Inflammatory macrophage (primary cell): ENCODE results near the gene EMX1.

Experiments
- DNase-seq, 2 donors: peaks; one replicate each; pipeline ENCODE4 v3.0.0-alpha.2; 2020 to 2022

The EMX1 gene

DNA sequence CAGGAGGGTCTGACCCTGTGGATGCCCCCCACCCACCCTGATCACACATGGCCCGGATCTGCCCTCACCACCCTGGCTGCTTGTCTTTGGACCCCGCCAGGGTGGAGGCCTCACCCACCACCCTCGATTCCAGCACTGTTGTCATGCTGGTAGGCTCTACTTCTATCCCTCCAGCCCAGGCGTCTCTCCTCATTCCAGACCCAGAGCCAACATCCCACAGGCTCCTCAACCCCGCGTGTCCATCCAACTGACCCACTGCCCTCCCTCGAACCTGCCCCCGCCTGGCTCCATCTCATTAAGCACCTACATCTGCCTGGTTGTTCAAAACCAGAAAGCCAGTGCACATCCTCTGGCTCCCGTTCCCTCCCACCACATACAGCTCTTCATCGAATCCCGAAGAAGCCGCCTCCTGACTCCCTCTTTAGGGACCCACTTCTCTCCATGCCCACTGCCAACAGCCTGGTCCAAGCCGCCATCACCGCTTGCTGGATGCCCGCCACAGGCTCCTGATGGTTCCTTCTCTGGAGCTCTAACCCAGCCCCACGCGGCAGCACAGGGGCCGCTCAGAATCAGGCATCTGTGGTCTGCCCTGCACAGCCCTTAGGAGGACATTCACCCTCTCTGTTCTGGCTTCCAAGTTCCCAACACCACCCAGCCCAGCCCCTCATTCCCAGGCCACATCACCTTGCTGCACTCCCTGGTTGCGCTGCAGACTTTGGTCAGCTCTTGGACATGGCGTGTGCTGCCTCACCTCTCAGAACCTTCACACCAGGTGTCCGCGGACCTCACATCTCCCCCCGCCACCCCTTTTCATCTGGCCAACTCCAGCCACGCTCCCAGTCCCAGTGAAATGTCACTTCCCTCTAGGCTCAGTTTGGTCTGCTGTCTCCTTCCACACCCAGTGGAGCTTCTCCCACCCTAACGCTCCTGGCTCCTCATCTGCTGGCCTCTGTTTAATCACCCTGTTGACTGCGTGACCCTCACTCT is 43.0 kb downstream of the EMX1 start:
- DNase-seq = no peak

DNA sequence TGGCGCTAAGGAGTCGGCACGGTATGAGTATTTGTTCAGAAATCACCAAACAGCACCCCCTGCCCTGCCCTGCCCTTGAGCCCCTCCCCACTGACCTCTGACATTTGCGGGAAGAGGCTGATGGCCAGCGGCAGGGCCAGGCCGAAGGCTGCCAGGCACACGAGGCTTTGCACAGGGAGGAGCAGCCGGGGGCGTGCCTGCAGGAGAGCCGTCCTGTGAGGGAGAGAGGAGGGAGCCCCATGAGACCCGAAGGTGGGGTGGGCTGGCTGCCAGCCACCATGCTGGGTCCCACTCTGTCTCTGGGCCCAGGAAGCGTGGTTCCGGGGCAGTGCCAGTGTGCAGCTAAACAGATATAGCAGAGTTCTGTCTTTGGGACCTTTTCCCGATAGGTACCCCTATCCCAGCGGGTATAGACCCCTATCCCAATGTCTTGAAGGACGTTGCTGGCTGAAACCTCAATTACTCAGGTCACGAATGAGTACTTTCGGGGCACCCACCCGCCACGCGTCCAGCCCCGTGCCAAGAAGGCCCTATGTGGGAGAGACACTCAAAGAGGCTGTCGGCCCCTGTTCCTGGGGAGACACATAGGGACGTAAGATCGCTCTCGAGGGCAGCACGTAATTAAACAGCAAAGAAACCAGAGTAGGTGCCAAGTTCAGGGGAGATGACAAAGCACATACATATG is 43.9 kb downstream of the EMX1 start:
- DNase-seq = no peak

DNA sequence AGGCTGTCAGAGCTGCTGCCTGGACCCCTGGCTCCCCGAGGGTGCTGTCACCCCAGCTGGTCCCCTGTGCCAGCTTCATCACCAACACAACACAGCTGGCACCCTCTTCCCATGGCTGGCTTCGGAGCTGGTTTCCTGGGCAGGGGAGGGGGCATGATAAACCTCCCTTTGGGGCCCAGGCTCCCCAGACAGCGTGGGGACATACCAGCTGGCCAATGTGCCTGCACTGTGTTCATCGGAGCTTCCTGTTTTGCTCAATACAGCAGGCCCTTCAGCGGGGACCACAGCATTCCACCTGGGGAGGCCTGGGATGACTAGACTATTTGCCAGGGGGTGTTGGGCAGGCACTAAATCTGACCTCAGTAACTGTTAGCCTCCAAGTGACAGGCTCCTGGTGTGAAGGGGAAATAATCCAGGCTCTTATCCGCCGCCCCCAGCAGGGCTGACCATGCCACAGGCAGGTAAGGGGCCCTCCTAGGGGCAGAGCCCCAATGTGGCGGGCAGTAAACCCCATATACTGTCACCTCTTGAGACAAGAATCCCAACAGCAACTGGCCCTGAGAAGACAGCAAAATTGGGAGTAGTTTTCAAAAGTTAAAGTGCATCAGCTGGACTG is 44.6 kb downstream of the EMX1 start:
- DNase-seq = no peak

DNA sequence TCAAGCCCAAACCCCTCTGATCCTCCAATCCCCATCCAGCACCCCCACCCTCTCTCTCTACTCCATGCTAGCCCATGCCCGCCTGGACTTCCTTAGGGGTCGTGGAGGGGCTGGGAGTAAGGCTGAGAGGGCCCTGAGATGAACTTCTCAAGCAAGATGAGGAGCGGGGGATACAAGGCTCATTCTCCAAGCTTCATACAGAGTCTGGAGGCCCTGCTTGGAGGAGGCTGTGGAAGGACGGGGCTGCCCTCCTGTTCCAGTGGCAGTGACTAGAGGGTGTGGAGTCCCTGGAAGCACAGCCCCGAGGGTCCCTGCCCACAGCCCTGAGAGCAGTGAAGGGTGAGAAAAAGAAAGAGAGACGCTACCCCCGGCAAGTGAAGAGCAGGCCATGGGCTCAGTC is 45.6 kb downstream of the EMX1 start:
- no peak for DNase-seq

DNA sequence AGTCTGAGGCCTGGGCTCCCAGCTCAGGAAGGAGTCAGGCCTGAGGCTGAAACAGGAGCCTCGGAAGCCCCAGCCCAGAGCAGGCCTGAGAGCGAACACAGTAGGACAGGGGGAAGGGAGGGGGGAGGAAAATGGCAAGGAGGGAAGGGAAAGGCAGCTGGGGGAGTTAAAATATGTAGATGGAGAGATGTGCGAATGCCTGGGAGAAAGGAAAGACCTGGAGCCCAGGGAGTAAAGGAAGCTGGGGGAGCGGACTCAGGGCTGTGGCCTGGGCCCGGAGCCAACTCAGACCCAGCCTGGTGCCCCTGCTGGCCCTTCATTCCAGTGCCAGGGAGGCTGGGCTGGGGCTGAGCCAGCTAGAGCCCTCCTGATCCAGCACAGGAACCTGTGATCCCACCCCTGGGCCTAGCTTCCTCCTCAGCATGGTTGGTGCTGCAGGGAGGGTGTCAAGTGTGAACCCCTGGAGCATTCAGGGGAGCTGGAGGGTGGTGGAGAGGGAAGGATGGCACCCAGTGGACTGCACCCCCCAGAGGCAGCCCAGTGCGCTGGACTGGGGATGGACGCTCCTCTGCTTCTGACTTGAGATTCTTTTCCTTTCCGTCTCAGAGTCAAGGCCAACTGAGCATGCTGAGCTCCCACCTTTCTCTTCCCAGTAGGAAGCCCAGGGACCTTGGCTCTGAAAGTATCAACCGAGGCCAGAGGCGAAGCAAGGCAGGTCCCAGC is 46.3 kb downstream of the EMX1 start:
- no peak for DNase-seq

DNA sequence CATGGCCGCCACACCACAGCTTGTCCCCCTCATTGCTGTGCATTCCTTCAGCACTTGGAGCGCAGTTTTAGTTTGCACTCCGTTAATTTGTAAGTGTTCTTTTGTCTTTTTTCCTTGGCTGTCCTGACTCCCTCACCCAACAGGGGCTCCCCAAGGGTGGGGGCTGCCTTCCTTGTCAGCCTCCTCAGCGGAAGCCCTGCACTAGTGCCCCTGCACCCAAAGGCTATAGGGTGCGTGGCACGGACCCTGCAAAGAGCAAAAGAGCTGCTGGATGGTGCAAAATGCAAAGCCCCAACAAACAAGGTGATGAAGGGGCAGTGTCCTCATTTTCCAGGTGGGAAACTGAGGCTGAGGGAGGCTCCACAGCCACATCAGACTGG is 46.8 kb downstream of the EMX1 start:
- no peak for DNase-seq

DNA sequence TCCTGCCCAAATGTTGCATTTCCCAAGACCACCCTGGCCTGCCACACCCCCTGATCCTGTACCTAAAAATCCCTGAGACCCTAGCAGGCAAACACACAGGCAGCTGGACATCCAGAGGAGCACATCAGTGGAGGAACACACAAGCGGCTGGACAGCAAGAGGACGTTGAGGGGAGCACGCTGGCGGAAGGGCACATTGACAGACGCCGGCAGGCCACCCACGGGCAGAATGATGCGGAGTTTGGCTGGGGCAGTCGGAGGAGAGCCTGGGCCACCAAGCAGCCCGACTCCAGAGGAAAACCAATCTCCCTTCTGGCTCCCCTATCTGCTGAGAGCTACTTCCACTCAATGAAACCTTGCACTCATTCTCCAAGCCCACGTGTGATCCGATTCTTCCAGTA is 47.7 kb downstream of the EMX1 start:
- DNase-seq = no peak

DNA sequence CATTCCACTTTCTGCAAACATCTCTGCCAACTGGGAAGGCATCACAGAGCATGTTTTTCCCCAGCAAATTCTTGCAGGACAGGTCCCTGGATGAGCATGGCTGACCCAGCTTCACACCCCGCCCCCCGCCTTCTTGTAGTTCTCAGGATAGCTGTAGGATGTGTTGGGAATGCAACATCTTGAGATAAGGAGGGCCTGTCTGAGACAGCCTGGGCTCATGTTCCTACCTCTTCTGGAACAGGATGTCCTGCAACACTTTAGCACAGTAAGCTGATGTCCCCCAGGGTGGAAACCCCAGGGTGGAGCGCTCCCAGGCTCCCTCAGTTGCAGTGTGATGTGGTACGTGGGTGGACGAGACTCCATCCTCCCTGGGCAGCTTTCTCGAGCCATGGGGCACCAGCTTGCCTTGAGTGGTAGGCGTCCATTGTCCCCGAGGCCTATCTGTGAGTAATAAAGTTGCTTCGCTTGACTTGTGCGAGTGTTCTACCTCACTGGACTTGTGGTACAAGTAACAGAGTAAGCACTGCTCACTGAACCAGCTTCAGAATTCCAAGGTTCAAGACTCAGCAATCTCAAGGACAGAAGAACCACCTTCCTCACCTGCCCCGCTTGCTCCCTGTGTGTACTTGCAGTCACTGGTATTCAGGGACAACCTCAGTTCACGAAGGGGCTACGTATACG is 48.6 kb downstream of the EMX1 start:
- DNase-seq = no peak

DNA sequence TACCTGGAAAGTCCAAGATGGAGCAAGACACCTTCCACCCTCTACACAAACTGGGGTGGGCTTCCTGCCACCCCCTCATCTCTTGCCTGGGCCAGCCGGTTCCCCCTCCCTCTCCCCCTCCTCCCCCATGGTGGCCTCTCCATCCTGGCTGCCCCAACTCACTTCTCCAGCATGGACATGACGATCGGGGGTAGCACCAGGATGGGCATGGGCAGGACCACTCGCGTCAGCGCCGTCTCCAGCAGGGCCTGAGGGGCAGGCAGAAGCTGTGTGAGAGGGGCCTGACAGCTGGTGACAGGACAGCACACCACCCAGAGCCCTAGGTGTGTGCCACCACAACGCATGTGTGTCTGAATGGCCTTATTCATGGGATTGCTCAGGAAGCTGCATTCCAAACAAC is 51.0 kb downstream of the EMX1 start:
- DNase-seq = no peak

DNA sequence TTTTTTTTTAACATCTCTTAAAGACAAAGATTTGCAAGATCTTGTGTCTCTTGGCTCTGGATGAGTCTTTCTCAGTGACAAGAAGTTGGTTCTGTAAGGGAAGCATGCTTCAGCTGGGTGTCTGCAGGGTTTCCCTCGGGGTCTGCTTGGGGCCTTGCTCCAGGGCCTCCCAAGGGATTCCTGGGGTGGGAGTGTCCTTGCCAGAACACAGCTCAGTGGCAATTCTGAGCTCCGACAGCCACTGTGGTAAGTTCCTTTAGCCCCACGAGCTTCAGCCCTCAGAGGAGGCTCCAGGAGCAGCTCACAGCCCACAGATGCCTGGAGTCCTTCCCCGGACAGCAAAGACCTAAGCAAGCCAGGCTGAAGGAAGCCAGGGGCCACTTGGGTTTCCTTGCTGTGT is 52.4 kb downstream of the EMX1 start:
- no peak for DNase-seq

DNA sequence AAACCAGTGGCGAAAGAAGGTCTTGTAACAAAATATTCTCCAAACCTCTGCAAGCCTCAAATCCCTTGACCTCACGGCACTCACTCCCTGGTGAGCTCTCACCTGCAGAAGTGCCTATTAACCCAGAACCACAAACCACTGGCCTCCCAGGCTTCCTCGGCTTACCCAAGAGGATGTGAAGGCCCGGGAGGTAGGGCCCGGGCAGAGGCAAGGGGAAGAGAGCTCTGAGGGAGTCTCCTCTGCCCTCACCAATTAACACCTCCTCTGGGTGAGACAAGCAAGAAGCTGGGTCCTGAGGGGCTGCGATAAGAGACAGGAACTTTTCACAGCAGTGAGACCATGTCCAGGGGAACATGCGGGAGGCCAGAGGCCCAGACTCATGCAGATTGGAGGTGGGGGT is 53.7 kb downstream of the EMX1 start:
- DNase-seq = no peak

DNA sequence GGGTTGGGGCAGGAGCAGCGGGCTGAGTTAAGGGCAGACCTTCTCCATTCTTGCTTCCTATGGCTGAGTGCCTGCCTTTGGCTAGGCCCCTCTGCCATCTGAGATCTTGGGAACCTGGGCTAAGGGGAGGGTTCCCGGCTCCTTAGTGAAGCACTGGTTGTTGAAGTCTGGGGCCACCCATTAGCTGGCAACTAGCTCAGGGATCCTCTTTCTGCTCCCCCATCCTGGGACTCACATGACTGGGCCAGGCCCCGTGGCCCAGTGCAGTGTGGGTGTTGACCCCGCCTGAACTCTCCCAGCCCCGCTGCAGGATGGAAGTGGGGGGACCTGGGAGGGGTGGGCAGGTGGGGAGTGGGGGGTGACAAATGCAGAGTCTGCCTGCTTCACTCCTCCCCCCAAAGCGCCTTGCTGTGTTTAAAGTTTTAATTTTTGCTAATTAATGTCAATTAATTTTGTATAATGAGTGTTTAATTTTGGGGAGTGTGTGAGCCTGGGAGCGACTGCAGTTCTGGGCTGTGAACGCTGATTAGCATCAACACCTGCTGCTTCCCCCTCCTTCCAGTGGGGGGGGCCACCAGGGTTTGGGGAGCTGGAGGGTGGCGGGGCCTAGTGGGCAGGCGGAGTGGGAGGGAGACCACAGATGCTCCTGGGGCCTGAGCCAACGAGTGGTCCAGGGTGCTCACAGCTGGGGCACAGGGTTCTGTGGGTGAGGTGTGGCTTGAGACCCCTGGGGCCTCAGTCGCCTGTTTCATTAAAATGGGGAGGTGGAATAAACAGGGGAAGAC is 55.2 kb downstream of the EMX1 start:
- DNase-seq = peak; percentile 47 to 75

DNA sequence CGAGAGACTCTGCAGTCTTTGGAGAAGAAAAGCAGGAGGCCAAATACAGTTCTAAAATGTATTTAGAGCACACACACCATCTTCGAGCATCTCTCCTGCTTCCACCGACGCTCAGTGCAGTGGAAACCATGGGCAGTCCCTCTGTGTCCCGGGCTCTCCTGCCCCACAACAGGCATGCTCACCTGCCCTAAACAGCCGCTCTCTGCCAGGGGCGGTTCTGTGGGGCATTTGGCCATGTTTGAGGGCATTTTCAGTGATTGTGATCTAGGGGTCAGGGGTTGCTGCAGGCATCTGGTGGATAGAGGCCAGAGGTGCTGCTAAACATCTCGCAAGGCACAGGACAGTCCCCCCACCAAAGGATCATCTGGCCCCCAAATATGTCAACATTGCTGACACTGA is 55.8 kb downstream of the EMX1 start:
- no peak for DNase-seq

DNA sequence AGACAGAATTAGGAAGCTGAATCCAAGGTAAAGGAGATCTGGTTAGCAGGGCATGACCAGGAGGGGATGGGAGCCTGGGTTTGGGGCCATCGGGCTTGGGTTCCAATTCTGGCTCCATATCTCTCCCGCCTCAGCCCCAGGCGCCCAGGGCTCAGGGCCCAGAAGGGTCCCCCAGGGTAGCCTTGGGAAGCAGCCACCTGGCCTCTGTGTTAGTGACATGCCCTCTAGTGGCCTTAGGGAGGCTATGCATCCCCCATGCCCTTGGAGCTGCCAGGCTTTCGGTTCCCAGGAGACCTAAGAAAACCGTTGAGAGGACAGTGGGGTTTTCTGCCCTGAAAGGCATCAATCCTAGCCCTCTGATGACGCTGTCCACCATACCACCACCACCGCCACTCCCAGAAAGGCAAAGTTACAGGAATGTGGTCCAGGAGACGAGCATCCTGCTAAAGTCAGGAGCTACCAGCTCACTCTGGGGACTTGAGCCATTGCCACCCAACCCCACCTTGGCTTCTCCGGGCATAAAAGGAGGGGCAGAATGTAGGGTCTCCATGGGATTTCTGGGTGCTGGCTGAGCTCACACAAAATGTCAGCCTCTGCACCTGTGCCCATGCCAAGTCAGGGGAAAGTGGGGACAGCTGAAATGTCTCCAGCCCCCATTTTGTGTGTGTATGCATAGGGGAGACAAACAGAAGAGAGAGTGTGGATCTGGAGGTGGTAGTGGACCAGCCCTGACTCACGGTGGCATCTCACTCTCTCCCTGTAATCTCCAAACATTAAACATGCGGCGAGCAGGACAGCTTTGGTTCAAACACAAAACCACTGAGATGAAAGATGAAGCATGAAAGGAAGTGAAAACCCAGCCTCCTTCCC is 56.5 kb downstream of the EMX1 start:
- DNase-seq = peak; percentile 56 to 63

DNA sequence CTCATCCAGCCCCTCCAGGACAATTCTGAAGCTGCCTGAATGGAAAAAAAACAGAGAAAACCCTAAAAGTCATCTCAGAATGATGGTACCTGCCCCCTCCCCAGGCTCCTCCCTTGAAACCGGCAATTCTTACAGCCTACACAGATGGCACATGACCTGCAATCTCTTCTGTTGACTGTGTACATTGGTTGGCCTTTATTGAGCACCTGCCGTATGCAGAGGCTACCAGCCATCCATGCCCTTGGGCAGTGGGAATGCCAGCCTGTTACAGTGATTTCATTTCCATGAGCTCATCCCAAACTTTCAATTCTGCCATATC is 57.1 kb downstream of the EMX1 start:
- no peak for DNase-seq

DNA sequence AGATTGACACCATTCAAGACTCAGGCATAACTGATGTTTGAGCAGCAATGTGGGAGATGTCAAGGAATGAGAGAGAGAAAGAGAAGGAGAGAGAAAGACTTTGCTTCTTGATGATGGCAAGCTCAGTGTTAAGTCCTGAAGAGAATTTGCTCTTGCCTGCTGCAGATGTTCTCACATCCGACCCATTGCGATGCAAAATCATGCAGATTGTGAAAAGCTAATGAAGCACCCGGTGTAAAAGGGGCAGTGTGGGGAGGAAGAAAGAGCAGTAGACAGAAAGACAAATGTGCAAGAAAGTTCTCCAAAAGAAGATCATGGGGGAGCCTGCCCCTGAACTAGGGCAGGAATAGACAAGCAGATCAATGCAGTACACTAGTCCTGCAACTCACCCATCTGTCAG is 57.7 kb downstream of the EMX1 start:
- no peak for DNase-seq

DNA sequence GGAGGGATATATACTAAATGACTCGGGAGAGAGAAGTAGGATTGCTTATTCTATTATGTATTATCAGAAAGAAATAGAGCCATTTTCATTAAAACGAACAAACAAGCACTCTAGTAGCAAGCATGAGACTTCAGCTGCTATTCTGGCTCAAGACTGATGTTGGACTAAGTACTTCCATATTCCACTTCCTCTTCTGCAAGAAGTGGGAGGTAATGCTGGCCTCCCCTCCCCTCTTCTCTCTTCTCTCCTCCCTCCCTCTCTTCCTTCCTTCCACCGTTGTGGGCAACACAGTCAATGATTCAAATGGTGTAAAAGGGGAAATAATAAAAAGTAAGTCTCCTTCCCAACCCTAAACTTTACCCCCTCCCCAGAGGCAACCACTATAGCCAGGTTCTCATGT is 62.6 kb downstream of the EMX1 start:
- DNase-seq = peak; percentile 76 to 77

DNA sequence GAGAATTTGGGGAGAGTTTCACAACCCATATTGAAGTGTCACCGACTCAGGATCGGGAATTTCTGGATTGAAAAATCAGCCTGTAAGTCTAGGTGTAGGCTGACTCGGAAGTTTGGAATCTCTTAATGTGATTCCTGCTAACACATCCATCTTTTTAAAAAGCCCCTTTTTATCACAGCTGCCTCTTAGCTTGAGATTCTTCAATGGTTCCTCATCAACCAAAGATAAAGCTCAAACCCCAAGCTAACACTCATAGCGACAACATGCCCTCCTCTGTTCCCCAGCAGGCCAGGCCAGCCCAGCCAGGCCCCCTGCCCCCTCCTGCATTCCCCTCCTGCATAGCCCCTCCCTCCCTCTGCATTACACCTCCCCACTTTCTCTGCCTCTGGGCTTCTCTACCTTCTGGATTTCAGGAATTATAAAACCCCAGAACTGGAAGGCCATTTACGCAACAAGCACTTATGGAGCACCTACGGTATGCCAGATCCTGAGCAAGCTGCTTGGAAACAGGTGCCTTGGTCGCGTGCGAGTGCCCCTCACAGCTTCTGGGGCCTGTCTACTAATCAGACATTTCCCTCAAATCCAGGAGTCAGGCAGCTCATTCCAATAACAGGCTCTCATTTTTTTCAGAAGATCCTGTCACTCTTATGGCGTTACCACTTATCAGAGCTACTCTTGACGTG is 63.4 kb downstream of the EMX1 start:
- no peak for DNase-seq

DNA sequence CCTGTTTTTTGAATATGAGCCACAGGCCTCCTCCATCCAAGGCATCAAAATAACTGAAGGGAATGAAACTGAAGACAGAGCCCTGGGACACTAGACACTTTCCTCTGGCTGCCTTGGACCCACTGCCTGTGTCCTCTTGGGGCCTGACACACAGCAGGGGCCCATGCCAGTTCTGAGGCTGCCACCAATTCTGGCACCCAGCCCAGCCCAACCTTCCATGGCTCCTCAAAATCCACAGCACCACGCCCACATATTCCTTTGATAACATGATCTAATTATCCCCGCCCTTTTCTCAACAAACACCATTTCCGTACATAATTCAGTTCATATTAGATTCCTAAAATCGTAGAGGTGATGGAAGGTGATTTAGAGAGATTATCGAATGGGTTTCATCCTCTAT is 64.2 kb downstream of the EMX1 start:
- DNase-seq = no peak

DNA sequence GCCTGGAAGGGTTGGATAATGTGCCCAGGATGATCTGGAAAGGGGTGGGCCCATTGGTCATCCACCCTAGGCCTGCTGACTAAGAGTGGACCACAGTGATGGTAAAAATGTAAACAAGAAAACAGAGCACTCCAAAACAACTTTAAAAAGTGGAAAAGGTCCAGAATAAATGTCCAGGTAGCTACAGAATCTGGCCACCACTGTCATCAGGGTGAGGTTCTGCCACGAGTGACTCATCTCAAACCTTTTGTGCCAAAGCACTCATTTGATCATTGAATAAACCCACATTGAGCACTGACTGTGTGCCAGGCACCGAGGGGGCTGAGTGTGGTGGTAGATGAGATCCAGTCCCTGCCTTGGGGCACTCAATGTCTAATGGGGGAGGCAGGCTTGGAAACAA is 64.9 kb downstream of the EMX1 start:
- no peak for DNase-seq
